ENCODE measurements around the gene CLMN.

GRCh38 chr14:95339301-95339865, 19.7 kb upstream of the CLMN start:
- no peak for TF ChIP-seq CTCF (IDR thresholded peaks at IDR 0.05)
- TF ChIP-seq POLR2A (IDR thresholded peaks at IDR 0.05): no peak

Data from prostate gland (tissue), 2 donors.